BLaER1 (cell line): ENCODE measurements around the gene MAP1LC3A.

Experiments used
- H3K27ac ChIP-seq: shearing (Covaris generic); formaldehyde crosslinking; 2 replicates; pipeline ENCODE4 v1.8.1; 2022
- H3K27me3 ChIP-seq: shearing (Covaris generic); formaldehyde crosslinking; 2 replicates; pipeline ENCODE4 v1.8.1; 2022
- H3K36me3 ChIP-seq: shearing (Covaris generic); formaldehyde crosslinking; 2 replicates; pipeline ENCODE4 v1.8.1; 2022
- H3K4me1 ChIP-seq: shearing (Covaris generic); formaldehyde crosslinking; 2 replicates; pipeline ENCODE4 v1.8.1; 2022
- H3K4me2 ChIP-seq: shearing (Covaris generic); formaldehyde crosslinking; 2 replicates; pipeline ENCODE4 v1.8.1; 2022
- H3K4me3 ChIP-seq: shearing (Covaris generic); formaldehyde crosslinking; 2 replicates; pipeline ENCODE4 v1.8.1; 2022
- H3K9ac ChIP-seq: shearing (Covaris generic); formaldehyde crosslinking; 2 replicates; pipeline ENCODE4 v1.8.1; 2022
- H3K9me3 ChIP-seq: shearing (Covaris generic); formaldehyde crosslinking; 2 replicates; pipeline ENCODE4 v1.8.1; 2022
- H4K20me1 ChIP-seq: shearing (Covaris generic); formaldehyde crosslinking; 2 replicates; pipeline ENCODE4 v1.8.1; 2022
- Cebpa-rat ChIP-seq: shearing (Covaris generic); IDR thresholded peaks from 2 replicates; pipeline ENCODE4 v1.8.1; 2022

The MAP1LC3A gene

DNA sequence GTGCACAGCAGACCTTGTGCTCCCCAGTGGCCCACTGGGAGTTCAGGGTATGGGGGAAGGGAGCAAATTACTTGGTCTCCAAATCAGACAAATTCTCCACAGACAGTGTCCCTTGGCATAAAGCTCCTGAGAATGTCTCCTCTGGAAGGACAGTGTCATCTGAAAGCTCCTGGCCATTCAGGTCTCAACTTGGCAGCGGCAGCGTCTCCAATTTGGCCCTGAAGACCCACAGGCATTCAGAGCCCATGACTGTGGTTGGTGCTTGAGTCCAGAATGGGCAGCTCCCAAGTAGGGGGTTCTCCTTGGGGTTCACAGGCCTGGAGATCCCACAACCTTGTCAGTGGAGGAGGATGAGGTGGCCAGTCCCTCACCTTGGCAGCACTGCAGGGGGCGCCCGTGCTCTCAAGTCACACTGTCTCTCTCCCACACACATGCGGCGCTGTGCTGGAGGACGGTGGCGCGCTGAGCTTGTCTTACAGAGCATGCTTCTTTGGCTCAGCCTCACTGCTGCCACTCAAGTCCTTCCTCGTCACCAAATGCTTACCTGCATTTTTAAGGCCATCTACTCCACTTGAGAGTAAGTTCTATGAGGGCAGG lies 21.6 kb upstream of the MAP1LC3A start:
- H3K36me3 ChIP-seq: peaks cover 99% of the 10 kb centered on the region
- H3K9me3 ChIP-seq: no peaks in the 10 kb centered on the region
- no peaks in the 10 kb centered on the region for H3K27me3 ChIP-seq
- H4K20me1 ChIP-seq: peaks cover 77% of the 10 kb centered on the region
- H3K4me1 ChIP-seq: peaks cover 16% of the 10 kb centered on the region
- no peak overlapping the region for H3K4me2 ChIP-seq
- no peak overlapping the region for H3K9ac ChIP-seq
- H3K27ac ChIP-seq: no peak overlapping the region
- TF ChIP-seq Cebpa-rat: no peak
- no peak overlapping the region for H3K4me3 ChIP-seq

DNA sequence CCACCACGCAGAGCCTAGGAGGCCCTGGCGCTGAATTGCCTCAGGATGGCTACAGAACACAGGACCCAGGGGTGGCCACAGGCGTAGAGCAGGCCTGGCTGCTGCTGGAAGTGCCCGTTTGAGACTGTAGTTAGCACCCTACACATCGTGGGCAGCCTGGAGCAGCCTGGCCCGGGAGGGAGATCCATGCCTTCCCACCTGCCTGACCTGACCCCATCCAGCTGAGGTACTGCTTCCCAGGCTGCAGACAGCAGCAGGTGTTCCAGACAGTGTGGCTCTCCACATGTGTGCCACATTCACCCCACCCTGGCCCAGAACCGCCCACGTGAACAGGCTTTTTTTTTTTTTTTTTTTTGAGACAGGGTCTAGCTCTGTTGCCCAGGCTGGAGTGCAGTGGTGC lies 20.9 kb upstream of the MAP1LC3A start:
- no peak overlapping the region for H3K27ac ChIP-seq
- peaks cover 16% of the 10 kb centered on the region for H3K4me1 ChIP-seq
- no peak for TF ChIP-seq Cebpa-rat
- no peak overlapping the region for H3K4me3 ChIP-seq
- no peaks in the 10 kb centered on the region for H3K27me3 ChIP-seq
- H3K4me2 ChIP-seq: no peak overlapping the region
- peaks cover 99% of the 10 kb centered on the region for H3K36me3 ChIP-seq
- H3K9ac ChIP-seq: no peak overlapping the region
- H4K20me1 ChIP-seq: peaks cover 69% of the 10 kb centered on the region
- H3K9me3 ChIP-seq: no peaks in the 10 kb centered on the region

DNA sequence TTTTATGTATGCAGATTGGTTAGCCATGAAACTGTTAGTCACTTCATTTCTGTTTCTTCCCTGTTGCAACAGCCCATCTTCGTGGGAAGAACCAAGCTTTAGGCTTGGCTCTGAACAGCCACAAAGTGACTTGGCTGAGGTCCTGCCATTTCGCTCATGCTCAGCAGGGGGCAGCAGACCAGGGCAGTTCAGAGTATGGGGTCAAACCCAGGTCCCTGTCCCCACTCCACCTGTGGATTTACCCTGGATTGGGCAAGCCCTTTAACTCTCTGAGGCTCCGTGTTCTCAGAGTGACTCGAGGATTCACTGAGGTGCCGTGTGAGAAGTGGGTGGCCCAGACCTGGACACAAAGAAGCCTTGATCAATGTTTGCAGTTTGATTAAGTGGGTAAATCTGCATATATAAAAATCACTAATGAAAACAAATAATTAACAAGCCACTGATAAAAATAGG lies 19.8 kb upstream of the MAP1LC3A start:
- H3K4me2 ChIP-seq: no peak overlapping the region
- H3K4me1 ChIP-seq: peaks cover 14% of the 10 kb centered on the region
- no peak for TF ChIP-seq Cebpa-rat
- peaks cover 59% of the 10 kb centered on the region for H4K20me1 ChIP-seq
- H3K27me3 ChIP-seq: no peaks in the 10 kb centered on the region
- H3K36me3 ChIP-seq: peaks cover 91% of the 10 kb centered on the region
- H3K4me3 ChIP-seq: no peak overlapping the region
- no peak overlapping the region for H3K27ac ChIP-seq
- no peak overlapping the region for H3K9ac ChIP-seq
- no peaks in the 10 kb centered on the region for H3K9me3 ChIP-seq

DNA sequence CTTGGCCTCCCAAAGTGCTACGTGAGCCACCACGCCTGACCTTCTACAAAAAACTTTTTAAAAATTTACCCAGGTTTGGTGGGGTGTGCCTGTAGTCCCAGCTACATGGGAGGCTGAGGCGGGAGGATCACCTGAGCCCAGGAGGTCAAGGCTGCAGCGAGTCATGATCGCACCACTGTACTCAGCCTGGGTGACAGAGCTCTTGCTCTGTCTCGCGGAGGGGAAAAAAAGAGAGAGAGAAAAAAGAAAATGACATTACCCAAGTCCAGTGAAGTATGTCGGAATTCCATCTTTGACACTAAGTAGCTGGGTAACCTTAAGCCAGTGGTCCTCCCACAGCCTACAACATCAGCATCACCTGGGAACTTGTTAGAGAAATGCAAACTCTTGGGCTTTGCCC lies 18.8 kb upstream of the MAP1LC3A start:
- no peak overlapping the region for H3K9ac ChIP-seq
- no peaks in the 10 kb centered on the region for H3K27me3 ChIP-seq
- no peak for TF ChIP-seq Cebpa-rat
- H3K27ac ChIP-seq: no peak overlapping the region
- H4K20me1 ChIP-seq: peaks cover 48% of the 10 kb centered on the region
- H3K4me3 ChIP-seq: no peak overlapping the region
- peaks cover 81% of the 10 kb centered on the region for H3K36me3 ChIP-seq
- H3K9me3 ChIP-seq: no peaks in the 10 kb centered on the region
- peaks cover 18% of the 10 kb centered on the region for H3K4me1 ChIP-seq
- no peak overlapping the region for H3K4me2 ChIP-seq

DNA sequence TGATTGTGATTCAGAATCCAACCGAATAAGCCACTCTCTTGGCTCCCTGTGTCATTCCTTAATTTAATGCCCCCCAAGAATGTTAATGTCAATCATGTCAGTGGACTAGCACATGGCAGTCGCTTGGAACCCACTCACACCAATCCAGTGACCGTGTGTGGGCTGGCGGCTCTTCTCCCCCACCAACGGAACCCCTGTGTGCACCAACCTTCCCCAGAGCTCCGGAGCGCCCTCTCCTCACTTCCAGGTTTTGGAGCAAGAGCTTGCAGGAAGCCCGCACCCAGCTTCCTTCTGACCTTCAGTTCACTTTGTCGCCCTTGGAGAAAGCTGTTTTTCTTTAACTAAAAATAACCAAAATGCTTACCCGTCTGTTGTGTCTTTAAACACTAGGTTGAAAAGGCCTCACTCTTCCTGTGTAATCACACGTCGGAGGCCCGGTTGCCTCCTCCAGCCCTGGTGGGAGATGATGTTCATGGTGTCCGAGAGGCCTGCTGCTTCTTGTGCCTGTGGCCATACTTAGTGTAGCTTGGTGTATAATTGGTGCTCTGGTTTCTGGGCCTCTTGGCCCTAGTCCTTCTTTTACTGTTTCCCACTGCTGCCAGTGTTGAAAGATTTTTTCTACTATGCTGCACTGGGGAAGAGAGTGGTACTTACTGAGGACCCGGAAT lies 17.8 kb upstream of the MAP1LC3A start:
- peaks cover 40% of the 10 kb centered on the region for H4K20me1 ChIP-seq
- H3K4me2 ChIP-seq: no peak overlapping the region
- no peak for TF ChIP-seq Cebpa-rat
- no peak overlapping the region for H3K4me3 ChIP-seq
- H3K36me3 ChIP-seq: peaks cover 71% of the 10 kb centered on the region
- H3K27ac ChIP-seq: peak overlapping the region; percentile 22; the same call in 1 of the 2 replicates
- H3K9ac ChIP-seq: peak overlapping the region; percentile 35; the same call in 1 of the 2 replicates
- peaks cover 18% of the 10 kb centered on the region for H3K4me1 ChIP-seq
- no peaks in the 10 kb centered on the region for H3K27me3 ChIP-seq
- no peaks in the 10 kb centered on the region for H3K9me3 ChIP-seq

DNA sequence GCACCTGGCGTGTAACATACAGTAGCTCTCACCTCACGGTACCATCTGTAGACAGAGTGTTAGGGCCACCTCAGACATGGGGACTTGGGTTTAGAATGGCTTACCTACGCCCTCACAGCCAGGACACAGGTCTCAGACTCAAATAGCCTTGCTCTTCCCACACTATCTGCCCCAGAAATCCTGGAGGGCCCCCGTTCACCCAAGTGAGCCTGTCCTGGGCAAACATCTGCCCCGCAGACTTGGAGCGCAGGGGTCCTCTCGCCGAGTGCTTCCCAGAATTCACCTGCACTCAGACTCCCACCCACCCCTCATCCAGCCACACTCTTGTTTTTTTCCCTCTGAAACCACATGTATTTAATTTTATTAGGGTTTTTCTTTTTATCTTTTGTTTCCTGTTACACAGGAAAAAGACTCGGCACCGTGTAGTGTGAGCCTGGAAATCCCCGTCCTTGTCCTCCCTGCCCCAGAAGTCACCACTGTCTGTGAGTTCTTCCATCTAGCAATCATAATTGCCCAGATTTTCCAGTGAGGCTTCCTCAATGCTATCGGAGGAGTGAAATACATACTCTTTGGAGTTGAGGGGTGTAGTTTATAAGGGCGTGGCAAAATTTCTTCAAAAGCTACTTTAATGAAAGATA lies 17.1 kb upstream of the MAP1LC3A start:
- H3K36me3 ChIP-seq: peaks cover 64% of the 10 kb centered on the region
- no peaks in the 10 kb centered on the region for H3K27me3 ChIP-seq
- no peaks in the 10 kb centered on the region for H3K9me3 ChIP-seq
- H3K4me3 ChIP-seq: no peak overlapping the region
- no peak overlapping the region for H3K4me2 ChIP-seq
- peaks cover 18% of the 10 kb centered on the region for H3K4me1 ChIP-seq
- peak overlapping the region; percentile 22; the same call in 1 of the 2 replicates for H3K27ac ChIP-seq
- H3K9ac ChIP-seq: peak overlapping the region; percentile 35; the same call in 1 of the 2 replicates
- H4K20me1 ChIP-seq: peaks cover 40% of the 10 kb centered on the region
- TF ChIP-seq Cebpa-rat: no peak

DNA sequence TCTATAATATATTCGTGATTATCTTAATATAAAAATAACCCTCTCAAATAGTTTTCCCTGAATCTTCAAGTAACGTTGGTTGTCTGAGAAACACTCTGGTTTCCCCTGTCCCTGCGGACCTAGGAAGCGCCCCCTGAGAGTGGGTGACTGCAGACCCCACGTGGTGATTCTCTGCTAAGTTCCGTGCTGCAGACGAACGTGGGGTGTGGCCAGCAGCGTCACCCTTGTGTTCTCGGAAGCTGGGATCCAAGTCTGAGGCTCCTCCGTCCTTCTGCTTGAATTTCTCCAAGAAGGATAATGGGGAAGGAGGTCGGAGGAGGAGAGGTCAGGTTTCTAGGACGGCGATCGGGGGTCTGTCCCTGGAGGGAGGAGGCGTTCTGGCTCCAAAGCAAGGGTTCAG lies 16.6 kb upstream of the MAP1LC3A start:
- no peak for TF ChIP-seq Cebpa-rat
- Histone ChIP-seq H3K9me3 (no peaks in the 10 kb centered on the region), H3K4me2 (no peak overlapping the region), H3K36me3 (peaks cover 60% of the 10 kb centered on the region), H3K9ac (no peak overlapping the region), H3K4me1 (peaks cover 18% of the 10 kb centered on the region), H3K4me3 (no peak overlapping the region), H3K27me3 (no peaks in the 10 kb centered on the region), H3K27ac (no peak overlapping the region), H4K20me1 (peaks cover 37% of the 10 kb centered on the region)

DNA sequence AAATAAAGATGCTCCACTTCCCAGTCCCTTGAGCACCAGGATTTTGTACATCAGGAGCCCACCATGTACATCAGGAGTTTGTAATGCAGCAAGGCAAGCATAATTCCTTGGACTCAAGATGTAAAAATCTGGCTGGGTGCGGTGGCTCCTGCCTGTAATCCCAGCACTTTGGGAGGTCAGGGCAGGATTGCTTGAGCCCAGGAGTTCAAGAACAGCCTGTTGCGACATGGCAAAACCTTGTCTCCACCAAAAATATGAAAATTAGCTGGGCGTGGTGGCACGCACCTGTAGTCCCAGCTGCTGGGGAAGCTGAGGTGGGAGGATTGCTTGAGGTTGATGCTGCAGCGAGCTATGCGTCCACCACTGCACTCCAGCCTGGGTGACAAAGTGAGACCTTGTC lies 16.1 kb upstream of the MAP1LC3A start:
- Histone ChIP-seq H4K20me1 (peaks cover 31% of the 10 kb centered on the region), H3K9ac (no peak overlapping the region), H3K27me3 (no peaks in the 10 kb centered on the region), H3K27ac (no peak overlapping the region), H3K9me3 (no peaks in the 10 kb centered on the region), H3K4me1 (peaks cover 18% of the 10 kb centered on the region), H3K36me3 (peaks cover 54% of the 10 kb centered on the region), H3K4me3 (no peak overlapping the region), H3K4me2 (no peak overlapping the region)
- no peak for TF ChIP-seq Cebpa-rat

DNA sequence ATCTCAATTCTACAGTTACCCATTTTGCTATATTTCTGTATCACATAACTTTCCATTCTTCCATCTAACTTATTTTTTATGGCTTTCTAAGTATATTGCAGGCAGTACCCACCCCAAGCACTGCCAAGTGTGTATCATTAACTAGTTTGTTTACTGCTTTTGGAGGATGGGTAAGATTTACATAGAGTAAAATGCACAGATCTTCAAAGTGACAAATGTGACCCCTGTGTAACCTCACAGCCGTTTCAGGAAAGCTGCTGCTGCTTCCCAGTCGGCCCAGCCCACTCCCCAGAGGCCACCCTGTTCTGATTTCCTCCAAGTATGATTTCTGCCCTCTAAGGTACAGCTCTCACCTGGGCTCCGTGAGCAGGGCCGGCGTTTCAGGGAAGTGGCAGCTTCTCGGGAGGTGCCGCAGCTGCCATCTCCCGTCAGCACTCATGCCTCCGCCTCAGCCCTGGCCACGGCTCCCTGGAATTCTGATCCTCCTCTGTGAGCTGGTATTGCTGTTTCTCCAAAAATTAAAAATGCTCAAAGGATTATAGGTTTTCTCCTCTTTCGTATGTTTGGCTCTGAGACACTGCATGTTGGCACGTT lies 15.0 kb upstream of the MAP1LC3A start:
- Histone ChIP-seq H3K27me3 (no peaks in the 10 kb centered on the region), H3K4me1 (peaks cover 18% of the 10 kb centered on the region), H3K36me3 (peaks cover 43% of the 10 kb centered on the region), H3K9me3 (no peaks in the 10 kb centered on the region), H3K4me2 (no peak overlapping the region), H4K20me1 (peaks cover 22% of the 10 kb centered on the region), H3K27ac (no peak overlapping the region), H3K9ac (no peak overlapping the region), H3K4me3 (no peak overlapping the region)
- no peak for TF ChIP-seq Cebpa-rat
